Gastroesophageal sphincter (tissue), 3 donors: ENCODE measurements around the gene VRK3.
"Not testable (repeated sequence)": the region's sequence is repeated elsewhere in the genome, so short reads cannot be mapped to it uniquely, and the experiment has no call there.

Experiments
- POLR2A ChIP-seq, 2 donors: fragments of 450-650 bp; IDR thresholded peaks; one replicate each; pipeline ENCODE4 v1.6.1; 2017; ENCODE audit warnings: antibody characterized with exemption in 2 of 2, mild to moderate bottlenecking in 2 of 2, moderate library complexity in 1 of 2
- TF ChIP-seq, protein P1 (sequence below), 4 experiments: fragments of 200-600 bp in 2 of 4; fragments of 450-650 bp in 2 of 4; sonication (generic) in 1 of 4; IDR thresholded peaks; one replicate each; pipeline ENCODE4 v1.5.1; 2017 to 2019; ENCODE audit warnings: antibody characterized with exemption in 4 of 4, mild to moderate bottlenecking in 2 of 4, moderate library complexity in 2 of 4

- TF ChIP-seq, protein P1, sequence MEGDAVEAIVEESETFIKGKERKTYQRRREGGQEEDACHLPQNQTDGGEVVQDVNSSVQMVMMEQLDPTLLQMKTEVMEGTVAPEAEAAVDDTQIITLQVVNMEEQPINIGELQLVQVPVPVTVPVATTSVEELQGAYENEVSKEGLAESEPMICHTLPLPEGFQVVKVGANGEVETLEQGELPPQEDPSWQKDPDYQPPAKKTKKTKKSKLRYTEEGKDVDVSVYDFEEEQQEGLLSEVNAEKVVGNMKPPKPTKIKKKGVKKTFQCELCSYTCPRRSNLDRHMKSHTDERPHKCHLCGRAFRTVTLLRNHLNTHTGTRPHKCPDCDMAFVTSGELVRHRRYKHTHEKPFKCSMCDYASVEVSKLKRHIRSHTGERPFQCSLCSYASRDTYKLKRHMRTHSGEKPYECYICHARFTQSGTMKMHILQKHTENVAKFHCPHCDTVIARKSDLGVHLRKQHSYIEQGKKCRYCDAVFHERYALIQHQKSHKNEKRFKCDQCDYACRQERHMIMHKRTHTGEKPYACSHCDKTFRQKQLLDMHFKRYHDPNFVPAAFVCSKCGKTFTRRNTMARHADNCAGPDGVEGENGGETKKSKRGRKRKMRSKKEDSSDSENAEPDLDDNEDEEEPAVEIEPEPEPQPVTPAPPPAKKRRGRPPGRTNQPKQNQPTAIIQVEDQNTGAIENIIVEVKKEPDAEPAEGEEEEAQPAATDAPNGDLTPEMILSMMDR (IDR thresholded peaks at IDR 0.05), result not testable (repeated sequence)
- not testable (repeated sequence) for TF ChIP-seq POLR2A (IDR thresholded peaks at IDR 0.05)
Observed at GRCh38 chr19:49958596-49958995, 66.6 kb downstream of the VRK3 start.
